Stimulated activated CD8-positive, alpha-beta memory T cell treated with anti-CD3 and anti-CD28 coated beads, Interleukin-15, amount 100 ng/mL, for 48 hours (primary cell): ENCODE data around the gene CD99.
A peak's percentile ranks its signal among the peaks of the same experiment; 100 is the strongest.
"Not testable (repeated sequence)": the region's sequence is repeated elsewhere in the genome, so short reads cannot be mapped to it uniquely, and the experiment has no call there.

ENCODE experiments used
- DNase-seq, 2 donors: peaks; one replicate each; pipeline ENCODE4 v3.0.0-alpha.2; 2020; ENCODE audit warnings: low read depth in 2 of 2

Gene CD99

DNA sequence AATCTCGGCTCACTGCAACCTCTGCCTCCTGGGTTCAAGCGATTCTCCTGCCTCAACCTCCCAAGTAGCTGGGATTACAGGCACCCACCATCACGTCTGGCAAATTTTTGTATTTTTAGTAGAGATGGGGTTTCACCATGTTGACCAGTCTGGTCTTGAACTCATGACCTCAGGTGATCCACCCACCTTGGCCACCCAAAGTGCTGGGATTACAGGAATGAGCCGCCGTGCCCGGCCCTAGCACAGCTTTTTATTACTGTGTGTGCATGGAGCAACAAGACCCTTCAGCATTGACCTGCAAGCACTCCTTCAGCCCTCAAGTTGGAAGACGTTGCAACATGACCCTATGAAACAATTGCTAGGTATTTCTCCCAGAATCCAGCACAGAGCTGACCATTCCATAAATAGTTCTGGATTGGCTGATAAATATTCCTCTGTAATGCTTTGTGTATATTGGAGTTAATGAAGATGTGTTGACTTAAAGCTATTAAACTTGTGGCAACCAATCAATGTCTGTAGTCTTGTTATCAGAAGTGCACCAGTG lies 15.4 kb upstream of the CD99 start:
- not testable (repeated sequence) for DNase-seq

DNA sequence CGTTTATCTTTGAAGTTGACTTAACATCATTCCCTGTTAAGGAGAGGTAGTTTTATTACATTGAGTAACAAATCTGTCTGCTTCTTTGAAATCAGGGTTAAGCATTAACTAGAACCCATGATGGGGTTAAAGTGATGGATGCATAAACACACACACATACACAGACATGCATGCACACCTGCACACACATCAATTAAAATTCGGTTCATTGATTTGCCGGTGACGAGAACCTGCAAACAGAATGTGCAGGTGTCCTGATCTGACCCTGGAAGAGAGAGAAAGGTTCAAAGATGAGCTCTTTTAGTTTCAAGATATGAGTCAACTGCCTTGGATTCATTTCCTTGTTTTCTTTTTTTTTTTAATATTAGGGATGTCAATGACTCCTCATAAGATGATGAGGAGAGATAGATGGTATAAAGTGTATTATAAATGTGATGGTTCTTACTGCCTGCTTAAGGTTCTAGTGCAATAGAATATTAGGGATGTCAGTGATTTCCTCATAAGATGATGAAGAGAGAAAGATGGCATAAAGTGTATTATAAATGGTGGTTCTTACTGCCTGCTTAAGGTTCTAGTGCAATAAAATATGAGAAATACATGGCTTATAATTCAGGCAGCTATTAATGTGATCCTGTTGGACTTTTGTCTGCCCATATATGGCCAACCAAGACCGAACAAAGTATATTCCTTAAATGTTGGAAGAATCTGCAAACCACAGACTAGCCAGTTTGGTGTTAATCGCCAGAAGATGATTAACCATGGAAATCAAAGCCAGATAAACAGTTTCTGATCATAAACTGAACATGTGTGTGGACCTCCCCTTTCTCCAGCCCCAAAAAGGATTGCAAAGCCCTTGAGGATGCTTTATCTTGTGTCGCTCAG lies 14.1 kb upstream of the CD99 start:
- DNase-seq: no peak

DNA sequence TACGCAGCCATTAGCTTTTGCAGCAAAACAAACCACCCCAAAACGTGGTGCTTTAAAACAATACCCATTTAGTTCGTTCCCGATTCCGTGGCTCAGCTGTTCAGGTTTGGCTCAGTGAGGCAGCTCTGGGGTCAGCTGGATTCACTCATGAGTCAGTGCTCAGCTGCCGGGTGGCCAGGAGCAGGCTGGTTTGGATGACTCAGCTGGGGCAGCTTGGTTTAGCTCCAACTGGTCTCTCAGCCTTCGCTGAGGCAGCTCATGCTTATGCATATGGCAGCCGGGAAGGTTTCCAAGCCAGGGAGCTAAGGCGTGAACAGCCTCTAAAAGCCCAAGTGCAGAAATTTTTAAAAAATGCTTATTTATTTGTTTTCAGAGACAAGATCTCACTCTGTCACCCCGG lies 13.3 kb upstream of the CD99 start:
- DNase-seq: no peak

DNA sequence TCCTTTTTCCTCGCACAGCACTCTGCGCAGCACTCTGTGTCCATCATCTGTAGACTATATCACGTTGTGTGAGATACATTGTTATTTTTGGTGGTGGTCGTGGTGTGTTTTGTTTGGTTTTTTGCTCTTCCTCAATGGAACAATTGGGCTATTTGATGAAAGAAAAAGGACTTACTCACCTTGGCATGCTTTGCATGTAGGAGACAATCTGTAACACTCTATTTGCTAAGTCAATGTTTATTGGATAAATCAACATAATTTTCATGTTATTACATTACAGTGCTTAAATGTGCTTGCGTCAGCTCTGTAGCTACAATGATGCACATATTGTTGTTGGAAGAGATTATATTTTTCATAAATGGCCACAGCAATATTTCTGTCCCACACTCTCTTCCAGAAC lies 12.5 kb upstream of the CD99 start:
- no peak for DNase-seq

DNA sequence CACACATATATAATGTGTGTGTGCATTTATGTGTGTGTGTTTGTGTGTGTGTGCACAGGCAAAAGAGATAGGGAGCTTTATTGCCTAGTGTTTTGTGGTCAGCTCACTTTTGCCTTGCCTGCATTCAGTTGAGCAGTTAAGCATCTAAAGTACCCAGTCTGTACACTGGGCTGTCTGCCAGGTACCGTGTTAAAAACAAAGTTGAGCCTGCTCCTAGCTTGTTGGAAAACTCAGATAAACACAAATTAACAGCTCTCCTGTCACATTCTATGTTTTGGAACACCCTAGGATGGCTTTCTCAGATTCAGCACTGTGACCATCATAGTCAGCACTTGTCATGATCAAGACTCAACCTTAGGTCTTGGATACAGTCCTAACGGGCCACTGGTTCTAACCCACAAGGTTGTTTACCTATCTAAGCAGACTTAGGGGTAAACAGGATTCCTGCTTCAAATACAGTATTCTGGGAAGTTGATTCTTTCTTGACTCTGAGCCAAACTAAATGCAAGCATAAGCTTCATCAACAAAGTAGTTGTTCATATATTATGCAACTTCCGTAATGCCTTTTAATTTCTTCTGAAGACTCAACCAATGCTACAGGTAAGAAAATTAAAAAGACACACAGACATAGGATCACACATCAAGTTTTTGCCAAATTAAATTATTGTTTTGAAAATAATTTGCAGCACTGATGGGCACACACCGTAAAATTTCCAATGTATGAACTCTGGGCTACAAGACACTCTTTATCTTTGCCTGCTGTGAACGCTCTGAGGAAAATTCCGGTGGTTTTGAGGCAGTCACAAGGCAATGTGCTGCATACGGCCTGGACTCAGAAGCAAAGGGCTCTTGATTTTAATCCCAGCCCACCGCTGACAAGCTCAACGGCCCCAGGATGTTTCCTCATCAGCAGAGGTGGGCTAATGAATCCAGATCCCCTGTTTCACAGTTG lies 11.3 kb upstream of the CD99 start:
- no peak for DNase-seq

DNA sequence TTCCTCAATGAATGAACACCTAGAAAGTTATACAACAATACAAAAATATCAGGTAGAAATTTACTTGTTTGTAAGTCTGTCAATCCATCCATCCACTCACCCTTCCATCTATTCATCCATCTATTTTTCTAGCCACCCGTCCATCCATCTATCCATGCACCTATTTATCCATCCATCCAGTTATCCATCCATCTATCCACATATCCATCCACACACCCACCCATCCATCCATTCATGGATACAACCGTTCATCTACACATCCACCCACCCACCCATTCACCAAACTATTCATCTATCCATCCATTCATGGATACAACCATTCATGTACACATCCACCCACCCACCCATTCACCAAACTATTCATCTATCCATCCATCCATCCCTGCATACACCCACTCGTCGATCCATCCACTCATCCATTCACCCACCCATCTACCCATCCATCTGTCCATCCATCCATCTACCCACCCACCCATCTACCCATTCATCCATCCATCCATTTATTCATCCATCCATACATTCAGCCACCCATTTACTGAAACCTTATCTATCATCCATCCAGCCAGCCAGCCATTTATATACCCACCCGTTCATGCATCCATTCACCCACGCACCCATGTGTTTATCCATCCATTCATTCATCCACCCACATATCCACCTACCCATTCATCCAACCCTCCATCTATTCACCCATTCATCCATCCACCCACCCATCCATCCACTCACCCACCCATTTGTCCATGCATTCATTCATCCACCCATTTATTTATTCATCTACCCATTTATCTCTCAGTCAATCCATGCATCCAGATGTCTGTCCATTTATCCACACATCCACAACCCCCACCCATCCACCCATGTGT lies 10.4 kb upstream of the CD99 start:
- no peak for DNase-seq

DNA sequence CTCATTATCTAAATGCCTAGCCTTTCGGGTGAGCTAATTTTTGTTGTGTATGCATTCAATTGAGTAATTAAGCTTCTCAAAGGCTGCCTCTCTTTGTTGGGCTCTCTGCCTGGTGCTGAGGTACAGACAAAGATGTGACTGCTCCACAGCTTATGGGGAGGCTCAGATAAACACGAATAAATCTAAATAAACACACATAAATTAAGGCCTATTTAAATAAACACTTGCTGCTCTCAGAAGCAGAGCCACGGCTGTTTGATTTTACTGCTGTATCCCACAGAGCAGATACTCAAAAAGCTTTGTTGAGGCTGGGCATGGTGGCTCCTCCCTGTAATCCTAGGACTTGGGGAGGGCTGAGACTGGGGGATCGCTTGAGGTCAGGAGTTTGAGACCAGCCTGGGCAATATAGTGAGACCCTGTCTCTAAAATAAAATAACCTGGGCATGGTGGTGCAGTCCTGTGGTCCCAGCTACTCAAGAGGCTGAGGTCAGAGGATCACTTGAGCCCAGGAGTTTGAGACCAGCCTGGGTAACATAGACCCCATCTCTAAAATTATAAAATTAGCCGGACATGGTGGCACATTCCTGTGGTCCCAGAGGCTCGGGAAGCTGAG lies 8.4 kb upstream of the CD99 start:
- DNase-seq: no peak

DNA sequence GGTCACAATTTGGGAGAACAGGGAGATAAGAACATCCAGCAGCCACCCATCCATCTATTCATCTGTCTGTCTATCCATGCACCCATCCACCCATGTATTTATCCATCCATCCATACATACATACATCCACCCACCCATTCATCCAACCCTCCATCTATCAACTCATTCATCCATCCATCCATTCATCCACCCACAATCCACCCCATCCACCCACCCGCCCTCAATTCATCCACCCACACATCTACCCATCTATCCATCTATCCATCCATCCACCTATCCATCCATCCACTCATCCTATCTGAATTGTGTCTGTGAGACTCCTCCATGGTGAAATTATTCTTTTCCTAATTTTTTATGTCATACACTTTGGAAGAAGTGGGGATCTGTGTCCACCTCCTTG lies 6.8 kb upstream of the CD99 start:
- no peak for DNase-seq

DNA sequence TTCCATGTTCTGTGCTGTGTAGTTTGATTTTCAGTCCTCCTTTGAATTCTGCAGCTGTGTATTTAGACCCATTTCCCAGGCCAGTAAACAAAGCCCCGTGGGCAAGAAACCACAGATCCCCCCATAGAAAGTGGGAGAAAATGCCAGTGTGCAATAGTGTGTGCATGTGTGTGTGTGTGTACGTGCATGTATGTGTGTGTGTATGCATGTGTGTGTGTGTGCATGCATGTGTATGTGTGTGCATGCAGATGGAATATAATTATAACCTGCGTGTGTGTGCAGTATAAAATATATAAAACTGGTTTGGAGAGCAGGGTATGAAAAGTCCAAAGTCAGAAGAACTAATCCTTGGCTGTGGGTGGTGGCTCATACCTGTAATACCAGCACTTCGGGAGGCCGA lies 5.2 kb upstream of the CD99 start:
- DNase-seq: no peak

DNA sequence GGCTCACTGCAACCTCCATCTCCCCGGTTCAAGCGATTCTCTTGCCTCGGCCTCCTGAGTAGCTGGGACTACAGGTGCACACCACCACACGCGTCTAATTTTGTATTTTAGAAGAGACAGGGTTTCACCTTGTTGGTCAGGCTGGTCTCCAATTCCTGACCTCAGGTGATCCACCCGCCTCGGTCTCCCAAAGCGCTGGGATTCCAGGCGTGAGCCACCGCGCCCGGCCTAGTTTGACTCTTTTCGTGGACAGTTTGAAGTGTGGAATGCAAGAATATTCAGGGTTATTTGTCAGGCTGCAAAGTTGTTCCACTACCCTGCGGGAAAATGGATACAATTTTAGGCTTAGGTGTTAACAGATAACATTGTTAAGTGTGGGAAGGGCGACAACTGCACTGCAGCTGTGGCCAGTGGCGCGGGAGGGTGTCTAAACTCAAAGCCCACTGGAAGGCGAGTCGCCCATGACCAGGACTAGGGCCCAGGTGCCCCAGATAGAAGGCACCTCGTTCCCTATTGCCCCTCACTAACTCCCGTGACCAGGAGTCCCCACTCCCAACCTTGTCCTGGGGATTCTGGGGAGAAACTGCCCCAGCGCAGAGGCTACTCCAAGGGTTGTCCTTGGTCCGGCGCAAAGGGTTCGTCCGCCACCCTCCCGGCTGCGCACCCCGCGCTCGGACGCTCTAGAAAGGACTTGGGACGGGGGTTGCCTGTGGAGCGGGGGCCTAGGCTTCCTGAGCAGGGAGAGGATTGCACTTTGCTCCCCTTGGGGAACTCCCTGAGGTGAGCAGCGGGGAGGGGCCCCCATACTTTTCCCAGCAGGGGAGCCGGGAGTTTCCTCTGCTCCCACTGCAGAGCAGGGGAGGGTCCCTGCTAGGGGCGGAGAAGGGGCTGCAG lies 1.1 kb upstream of the CD99 start:
- DNase-seq: no peak

DNA sequence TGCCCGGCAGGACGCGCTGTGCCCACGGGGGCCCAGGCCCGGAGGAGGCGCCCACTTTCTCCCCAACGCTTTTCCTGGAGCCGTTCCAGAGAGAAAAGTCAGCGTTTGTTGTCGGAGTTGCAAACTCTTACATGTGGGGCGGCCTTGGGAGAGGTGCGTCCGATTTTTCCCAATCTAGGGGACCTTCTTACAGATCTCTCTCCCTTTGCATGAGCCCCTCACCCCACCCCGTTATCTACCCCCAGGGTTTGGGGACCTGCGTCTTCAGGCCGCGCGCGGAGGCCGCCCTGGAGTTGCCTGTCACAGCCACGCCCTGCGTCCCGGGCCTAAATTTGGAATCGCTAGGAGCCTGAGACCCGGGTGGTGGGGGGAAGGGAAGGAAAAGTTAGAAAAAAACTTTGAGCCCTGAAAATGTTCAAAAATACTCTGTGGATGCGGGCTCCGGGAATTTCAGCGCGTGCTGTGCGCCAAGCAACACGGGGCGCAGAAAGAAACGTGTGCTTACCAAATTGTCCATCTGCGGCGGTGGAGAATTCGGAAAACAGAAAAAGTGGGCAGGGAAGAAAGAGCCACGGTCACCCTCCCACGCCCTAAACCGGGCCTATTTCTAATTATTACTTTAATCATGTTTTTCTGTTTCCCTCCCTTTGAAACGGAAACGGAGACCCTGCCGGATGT lies 587 bp downstream of the CD99 start:
- no peak for DNase-seq

DNA sequence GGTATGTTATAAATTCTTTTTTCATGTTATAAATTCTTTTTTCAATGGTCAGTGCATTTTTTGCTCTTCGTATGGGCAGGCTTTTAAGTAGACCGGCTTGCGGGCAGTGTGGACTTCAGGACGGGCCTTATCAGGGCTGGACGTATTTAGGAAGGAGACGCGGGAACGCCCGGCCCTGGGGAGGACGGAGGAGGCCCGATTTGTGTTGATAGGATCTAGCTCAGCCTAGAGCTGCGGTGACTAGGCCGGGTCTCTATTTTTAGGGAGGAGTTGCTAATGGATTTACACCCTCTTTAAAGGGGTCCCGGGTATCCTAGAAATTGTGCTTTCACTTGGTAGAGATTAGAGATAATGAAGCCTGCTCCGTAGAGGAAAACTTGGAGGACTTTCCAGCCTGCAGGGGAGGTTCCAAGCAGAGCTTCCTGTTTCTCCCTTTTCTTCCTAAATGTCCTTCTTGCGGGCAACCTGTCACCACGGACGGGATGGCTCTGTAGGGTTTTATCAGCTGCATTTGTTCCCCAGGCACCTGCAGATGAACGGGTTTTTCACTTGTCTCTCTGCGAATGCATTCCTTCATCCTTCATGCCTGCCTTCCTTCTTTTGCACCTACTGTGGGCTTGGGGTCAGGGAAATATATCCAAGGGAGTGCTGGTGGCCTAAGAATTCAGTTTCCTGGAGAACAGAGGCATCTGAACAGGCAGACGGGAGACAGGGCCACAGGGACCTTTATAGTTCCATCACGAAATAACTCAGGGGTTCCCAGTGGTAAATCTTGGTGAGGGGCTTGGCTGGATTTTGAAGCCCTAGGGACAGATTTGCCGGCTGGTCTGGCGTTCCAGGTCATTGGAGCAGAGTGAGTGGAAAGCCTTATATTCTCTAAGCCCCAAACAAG lies 1.4 kb downstream of the CD99 start:
- no peak for DNase-seq

DNA sequence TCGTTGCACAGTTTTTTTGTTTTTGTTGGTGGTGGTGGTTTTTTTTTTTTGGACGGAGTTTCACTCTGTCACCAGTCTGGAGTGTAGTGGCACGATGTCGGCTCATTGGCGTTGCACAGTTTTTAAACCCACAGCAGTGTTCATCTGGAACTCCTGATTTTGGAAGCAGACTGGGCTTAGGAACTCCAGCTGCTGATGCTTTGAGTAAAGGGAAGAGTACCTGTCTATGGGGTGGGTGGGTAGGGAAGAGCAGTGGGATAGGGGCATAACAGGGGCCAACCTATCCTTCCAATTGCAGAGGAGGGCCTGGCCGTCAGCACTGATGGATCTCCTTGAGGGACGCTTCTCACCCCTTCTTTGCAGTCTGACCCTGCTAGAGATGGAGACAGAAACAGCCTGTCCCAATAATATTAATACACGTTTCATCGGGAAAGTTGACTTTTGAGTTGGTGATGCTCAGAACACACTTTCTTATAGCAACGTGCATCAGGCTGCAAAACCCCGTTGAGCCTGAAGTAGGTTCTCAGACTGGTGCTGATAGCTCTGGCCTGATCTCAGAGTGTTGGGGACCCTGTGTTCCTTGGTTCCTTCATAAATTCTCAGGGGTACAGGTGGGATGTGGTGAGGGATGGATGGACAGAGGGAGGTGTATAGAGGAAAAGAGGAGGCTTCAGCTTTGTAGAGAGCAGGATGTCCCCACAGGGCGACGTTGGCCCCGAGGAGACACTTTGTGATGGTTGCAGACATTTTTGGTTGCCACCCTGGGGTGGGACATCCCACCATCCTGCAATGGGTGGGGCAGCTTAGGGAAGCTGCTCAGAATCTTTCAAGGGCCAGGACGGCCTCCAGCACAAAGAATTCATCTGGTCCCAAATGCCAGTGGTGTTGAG lies 2.3 kb downstream of the CD99 start:
- no peak for DNase-seq

DNA sequence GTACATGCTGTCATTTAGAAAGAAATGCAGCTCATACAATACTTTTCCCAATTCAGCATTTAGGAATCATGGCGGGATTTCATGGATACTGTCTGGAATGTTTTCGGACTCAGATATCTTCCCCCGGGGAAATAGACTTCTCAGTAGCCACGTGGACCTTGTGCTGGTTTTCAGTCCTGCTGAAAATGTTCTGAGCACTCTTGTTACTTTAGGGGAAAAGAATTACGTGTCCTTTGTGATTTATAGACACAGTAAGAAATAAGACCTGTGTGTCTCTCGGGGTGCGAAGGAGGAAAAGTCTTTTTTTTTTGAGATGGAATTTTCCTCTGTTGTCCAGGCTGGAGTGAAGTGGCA lies 3.8 kb downstream of the CD99 start:
- DNase-seq: no peak

DNA sequence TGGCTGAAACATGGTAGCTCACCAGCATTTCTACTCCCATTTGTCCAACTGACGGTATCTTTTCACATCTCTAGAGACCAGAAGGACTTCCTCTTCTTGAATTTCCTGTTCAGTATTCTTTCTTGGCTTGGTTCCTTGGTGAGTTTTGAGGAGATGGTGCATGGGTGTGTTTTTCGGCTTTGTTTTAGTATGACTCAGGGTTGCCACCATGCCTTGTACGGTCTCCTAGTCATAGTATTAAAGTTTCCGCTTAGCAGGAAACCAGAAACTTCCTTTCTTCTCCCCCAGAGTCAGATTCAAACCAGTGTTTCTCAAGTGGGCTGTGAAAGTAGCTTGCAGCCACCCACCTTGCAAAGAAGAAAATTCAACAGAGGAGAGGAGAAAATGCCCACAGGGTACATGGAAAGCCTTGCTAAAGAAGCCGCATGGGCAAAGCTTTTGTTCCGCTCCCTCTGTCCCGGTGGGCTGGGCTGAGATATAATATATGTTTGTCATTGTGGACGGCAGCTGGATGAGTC lies 5.7 kb downstream of the CD99 start:
- peak in 1 of 2 donors; percentile 34 for DNase-seq

DNA sequence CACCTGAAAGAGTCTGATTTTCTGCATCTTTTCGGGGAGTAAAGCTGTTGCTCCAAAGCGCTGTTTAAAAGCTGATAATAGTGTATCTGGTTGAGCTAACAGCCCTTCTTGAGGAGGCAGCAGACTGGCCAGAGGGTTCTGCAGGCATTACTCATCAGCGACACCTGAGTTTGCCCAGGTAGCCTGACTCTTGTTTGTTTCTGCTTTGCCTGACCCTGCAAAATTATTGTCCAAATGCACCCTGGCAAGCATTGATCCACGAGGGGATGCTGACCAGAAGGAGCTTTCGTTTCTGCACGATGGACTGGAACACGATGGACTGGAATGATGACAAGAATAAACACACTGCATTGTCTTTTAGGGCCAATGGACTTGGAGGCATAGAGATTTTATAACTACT lies 6.2 kb downstream of the CD99 start:
- DNase-seq: no peak

DNA sequence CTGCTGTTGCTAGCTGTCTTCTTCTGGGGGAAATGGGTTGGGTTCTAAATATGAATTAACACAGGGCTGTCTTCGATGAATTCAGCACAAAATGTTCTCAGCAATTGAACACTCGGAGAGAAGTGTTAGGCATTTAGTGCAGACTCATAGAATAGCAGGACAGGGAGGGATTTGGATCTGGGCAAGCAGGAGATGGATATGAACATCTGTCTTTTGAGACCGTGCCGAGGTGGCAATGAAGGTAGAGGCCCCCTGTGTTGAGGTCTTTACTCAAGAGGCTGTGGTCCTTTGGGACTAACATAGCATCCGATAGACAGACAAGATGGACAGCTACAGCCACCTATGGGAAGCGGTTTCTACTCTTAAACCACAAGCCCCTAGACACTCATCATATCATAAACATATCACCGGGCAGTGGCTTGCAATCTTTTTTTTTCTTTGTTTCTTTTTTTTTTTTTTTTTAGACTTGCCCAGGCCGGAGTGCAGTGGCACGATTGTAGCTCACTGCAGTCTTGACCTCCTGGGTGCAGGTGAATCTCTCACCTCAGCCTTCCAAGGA lies 6.7 kb downstream of the CD99 start:
- DNase-seq: no peak
